ENCODE data around the gene NPPA. TPM values are rescaled to one million over a fixed set of nuclear protein-coding genes. Genes with fewer than 3 reads are reported as not detected.

Gene NPPA
- total and polyA plus RNA-seq, 9 of the 15 experiments (the other 6 are each of a cell fraction or from before 2014, with no cell fraction given) = not detected

GRCh38 chr1:11880911-11881748 is 33.5 kb upstream of the NPPA start (continued):
- TF ChIP-seq SAFB2 (IDR thresholded peaks at IDR 0.05; ENCODE audit: borderline replicate concordance, low read depth, low read length, severe bottlenecking) = no peak
- no peak for TF ChIP-seq ZNF224 (CRISPR knock-in tag; IDR thresholded peaks at IDR 0.05)
- TF ChIP-seq KDM5B (IDR thresholded peaks at IDR 0.05; ENCODE audit: insufficient replicate concordance, low read depth, low read length) = no peak
- peak; percentile 10 to 28; a peak in 1 of 4 replicates for TF ChIP-seq NRF1 (conservative IDR thresholded peaks at IDR 0.05 in 1 of 2, IDR thresholded peaks at IDR 0.05 in 1 of 2)
- TF ChIP-seq ZBTB40 (IDR thresholded peaks at IDR 0.05) = peak; percentile 18; the same call in 1 of the 2 replicates
- TF ChIP-seq ZBTB40 (CRISPR knock-in tag; IDR thresholded peaks at IDR 0.05) = no peak
- TF ChIP-seq CSDE1 (IDR thresholded peaks at IDR 0.05) = no peak
- no peak; the same call in 1 of the 2 replicates for TF ChIP-seq ZNF766 (CRISPR knock-in tag; conservative IDR thresholded peaks at IDR 0.05)
- TF ChIP-seq SMARCA4 (IDR thresholded peaks at IDR 0.05) = no peak
- 0 out of 2 replicates have a peak, but pooled peaks have one; percentile 69 for TF ChIP-seq ZKSCAN8 (CRISPR knock-in tag; IDR thresholded peaks at IDR 0.05)
- 0 out of 2 replicates have a peak, but pooled peaks have one; percentile 26 for TF ChIP-seq NFIC (IDR thresholded peaks at IDR 0.05)
- peak; percentile 15; the same call in 1 of the 2 replicates for TF ChIP-seq MIER1 (IDR thresholded peaks at IDR 0.05; ENCODE audit: low read depth)
- TF ChIP-seq PTRF (tag; IDR thresholded peaks at IDR 0.05) = no peak
- 0 out of 2 replicates have a peak, but pooled peaks have one; percentile 27 for TF ChIP-seq ZNF830 (CRISPR knock-in tag; IDR thresholded peaks at IDR 0.05)
- TF ChIP-seq RBFOX2 (IDR thresholded peaks at IDR 0.05; ENCODE audit: low read depth, low read length) = peak; percentile 48
- no peak for TF ChIP-seq NCOA1 (IDR thresholded peaks at IDR 0.05; ENCODE audit: low read depth)
- peak; percentile 88 for TF ChIP-seq ZNF589 (CRISPR knock-in tag; IDR thresholded peaks at IDR 0.05; ENCODE audit: low read depth)
- TF ChIP-seq MITF (IDR thresholded peaks at IDR 0.05) = 0 out of 2 replicates have a peak, but pooled peaks have one; percentile 17
- TF ChIP-seq ELF4 (CRISPR knock-in tag; IDR thresholded peaks at IDR 0.05) = no peak

Measured in K562 (cell line).